Esophagus (tissue), 2 donors: ENCODE data around the gene NTMT1. TPM values are rescaled to one million over a fixed set of nuclear protein-coding genes. Genes with fewer than 3 reads are reported as not detected.

ENCODE experiments used
- H3K27ac ChIP-seq, 2 donors: one replicate each; pipeline ENCODE4 v1.5.1; 2013; ENCODE audit warnings: low read depth in 2 of 2, mild to moderate bottlenecking in 2 of 2, inconsistent platforms in 1 of 2, low read length in 1 of 2, moderate library complexity in 1 of 2
- H3K27me3 ChIP-seq, 2 donors: one replicate each; pipeline ENCODE4 v1.6.1; 2013; ENCODE audit warnings: low read length in 2 of 2, control low read depth in 1 of 2, mild to moderate bottlenecking in 1 of 2; ENCODE audit not compliant: insufficient read depth in 2 of 2, control insufficient read depth in 1 of 2
- H3K36me3 ChIP-seq, 2 donors: one replicate each; pipeline ENCODE4 v1.6.1; 2013; ENCODE audit warnings: low read length in 1 of 2; ENCODE audit not compliant: control insufficient read depth in 2 of 2, insufficient read depth in 2 of 2
- H3K4me1 ChIP-seq, 2 donors: one replicate each; pipeline ENCODE4 v1.6.1; 2013; ENCODE audit warnings: low read length in 1 of 2; ENCODE audit not compliant: control insufficient read depth in 2 of 2, insufficient read depth in 2 of 2
- H3K4me3 ChIP-seq, 2 donors: one replicate each; pipeline ENCODE4 v1.5.1; 2013; ENCODE audit warnings: low read length in 2 of 2, mild to moderate bottlenecking in 2 of 2, low read depth in 1 of 2, moderate library complexity in 1 of 2
- H3K9me3 ChIP-seq, 2 donors: one replicate each; pipeline ENCODE4 v1.6.1; 2013; ENCODE audit warnings: mild to moderate bottlenecking in 2 of 2, low read depth in 1 of 2, low read length in 1 of 2, moderate library complexity in 1 of 2; ENCODE audit not compliant: control insufficient read depth in 2 of 2, insufficient read depth in 1 of 2
- WGBS, 2 donors: extraction: QIAGEN DNeasy Blood & Tissue Kit; methylation state at CpG; one replicate each; pipeline ENCODE4 v1.1.7; 2013; 5-methylcytosine and 5-hydroxymethylcytosine counted together
- polyA plus RNA-seq, 2 donors: library from polyadenylated mRNA; stranded (reverse); fragments of 200-250 nt; gene quantifications; one replicate each; pipeline ENCODE4 v1.2.3, GENCODE V29; 2013
- donor health status: healthy with polysubstance abuse.
- donor health status: Bipolar disorder and iron deficiency.

Gene NTMT1
- polyA plus RNA-seq, 2 donors: 14.2 to 30.6 TPM

DNA sequence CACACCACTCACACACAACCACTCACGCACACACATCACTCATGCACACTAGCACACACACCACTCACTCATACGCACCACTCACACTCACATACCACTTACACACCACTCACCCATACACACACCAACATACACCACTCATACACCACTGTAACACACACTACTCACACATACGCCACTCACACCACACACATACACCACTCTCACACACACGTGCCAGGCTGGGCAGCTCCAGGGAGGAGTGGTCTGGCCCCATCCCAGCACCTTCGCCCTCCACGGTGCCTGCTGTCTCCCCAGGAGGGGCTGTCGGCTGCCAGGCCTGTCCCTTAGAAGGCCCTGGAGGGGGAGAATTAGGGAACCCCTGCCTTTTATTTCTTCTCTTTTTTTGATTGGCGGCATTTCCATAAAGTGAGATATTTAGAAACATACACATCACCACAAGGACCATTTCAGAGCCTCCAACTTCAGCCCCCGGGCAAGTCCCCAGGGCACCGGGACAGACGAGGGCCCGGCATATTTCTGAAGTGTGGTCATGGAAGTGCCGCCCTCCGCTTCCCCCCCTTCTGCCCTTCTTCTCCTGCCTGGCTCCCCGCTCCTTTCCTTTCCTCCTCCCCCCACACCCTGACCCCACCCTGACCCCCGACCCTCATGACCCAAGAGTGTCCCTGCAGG, 22.3 kb downstream of the NTMT1 start:
- H3K36me3 ChIP-seq: no peaks in the 10 kb centered on the region
- no peaks in the 10 kb centered on the region for H3K9me3 ChIP-seq
- H3K27me3 ChIP-seq: no peaks in the 10 kb centered on the region
- 62 to 70% methylated on average over 15 to 16 of the region's 16 CpGs for WGBS, 2 donors
- H3K27ac ChIP-seq: no peak overlapping the region
- H3K4me3 ChIP-seq: no peak overlapping the region
- peaks cover 0 to 3% of the 10 kb centered on the region in 2 donors for H3K4me1 ChIP-seq

DNA sequence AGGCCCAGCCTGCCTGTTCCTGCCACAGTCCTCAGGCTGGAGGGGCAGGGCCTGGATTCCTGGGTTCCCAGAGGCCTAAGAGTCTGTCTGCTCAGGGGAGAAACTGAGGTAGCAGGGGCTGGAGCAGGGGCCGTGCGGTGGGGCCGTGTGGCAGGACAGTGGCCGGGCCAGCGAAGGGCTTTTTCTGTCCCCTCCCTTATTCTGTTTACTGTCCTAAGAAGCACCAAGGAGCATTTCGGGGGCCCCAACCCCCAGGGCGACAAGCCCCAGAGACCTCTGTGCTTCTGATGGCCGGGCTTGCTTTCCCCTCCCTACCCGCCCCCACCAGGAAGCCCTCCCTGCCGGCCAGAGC, 22.8 kb downstream of the NTMT1 start:
- Histone ChIP-seq H3K27me3 (no peaks in the 10 kb centered on the region), H3K27ac (no peak overlapping the region), H3K9me3 (no peaks in the 10 kb centered on the region), H3K4me3 (no peak overlapping the region), H3K36me3 (no peaks in the 10 kb centered on the region), H3K4me1 (peaks cover 0 to 3% of the 10 kb centered on the region in 2 donors)
- 72 to 85% methylated on average over 10 of the region's 10 CpGs for WGBS, 2 donors

DNA sequence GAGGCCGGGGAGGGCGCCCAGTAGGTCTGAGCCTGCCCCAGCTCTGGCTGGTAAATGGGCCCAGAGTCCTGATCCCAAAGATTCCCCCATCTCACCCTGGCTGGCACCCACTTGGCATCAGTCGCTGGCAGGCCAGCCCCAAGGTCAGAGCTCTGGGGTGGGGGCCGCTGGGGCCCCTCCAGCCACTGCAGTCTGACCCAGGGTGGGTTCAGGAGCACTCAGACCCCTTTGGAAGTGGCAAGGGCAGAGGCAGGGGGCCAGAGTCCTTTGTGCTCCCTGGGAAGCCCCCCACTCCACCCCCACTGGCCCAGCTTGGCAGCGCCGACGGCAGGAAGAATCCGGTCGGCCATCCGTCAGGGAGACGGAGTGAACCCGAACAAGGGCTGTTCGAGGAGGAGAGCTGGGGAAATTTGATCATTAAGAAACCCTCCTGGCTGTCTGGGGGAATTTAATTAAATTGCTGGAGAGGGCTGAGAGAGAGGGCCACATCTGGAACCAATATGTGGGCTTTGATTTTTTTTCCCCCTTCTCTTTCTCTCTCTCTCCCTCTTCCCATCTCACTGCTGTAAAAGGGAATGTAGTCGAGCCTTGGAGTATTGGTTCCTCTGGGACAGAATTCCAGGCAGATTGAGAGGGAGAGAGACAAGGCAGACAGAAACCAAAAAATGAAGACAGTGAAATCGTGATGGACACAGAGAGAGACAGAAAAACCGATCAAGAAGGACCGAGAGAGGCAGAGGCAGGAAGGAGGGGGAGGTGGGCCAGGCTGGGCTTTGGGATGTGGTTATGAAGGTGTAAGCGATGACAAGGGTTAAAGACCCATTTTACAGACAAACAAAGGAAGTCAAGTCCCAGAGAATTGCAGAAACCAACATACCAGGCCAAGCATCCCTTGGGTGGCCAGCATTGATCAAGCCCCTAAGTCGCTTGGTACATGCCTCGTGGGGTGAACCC, 24.0 kb downstream of the NTMT1 start:
- WGBS, 2 donors: 80 to 85% methylated on average over 19 to 20 of the region's 20 CpGs
- Histone ChIP-seq H3K36me3 (no peaks in the 10 kb centered on the region), H3K4me3 (no peak overlapping the region), H3K27me3 (no peaks in the 10 kb centered on the region), H3K27ac (no peak overlapping the region), H3K9me3 (no peaks in the 10 kb centered on the region), H3K4me1 (peaks cover 0 to 3% of the 10 kb centered on the region in 2 donors)

DNA sequence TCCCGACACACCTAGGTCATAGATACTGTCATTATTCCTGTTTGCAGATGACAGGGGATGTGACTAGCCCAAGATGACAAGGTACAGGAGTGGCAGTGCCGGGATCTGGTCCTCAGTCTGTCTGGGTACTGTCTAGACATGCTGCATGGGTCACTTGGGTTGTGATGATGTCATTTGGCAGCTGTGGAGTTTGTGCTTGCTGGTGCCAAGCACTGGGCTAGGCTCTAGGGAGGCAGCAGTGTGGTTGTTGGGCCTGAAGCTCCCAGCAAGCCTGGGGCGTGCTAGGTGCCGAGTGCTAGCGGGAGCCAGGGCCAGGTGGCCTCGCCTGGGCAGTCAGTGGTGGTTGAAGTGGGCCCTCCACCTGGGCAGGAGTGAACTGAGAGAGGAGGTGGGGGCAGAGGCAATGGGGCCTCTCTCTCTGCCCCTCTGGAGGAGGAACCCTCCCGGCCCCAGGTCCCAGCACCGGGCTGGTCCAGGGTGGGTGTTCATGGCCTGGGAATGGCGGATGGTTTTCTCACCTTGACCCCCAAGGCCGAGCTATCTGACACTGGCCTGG, 24.8 kb downstream of the NTMT1 start:
- H3K27ac ChIP-seq: no peak overlapping the region
- H3K4me1 ChIP-seq: peaks cover 0 to 3% of the 10 kb centered on the region in 2 donors
- no peaks in the 10 kb centered on the region for H3K36me3 ChIP-seq
- no peak overlapping the region for H3K4me3 ChIP-seq
- H3K27me3 ChIP-seq: no peaks in the 10 kb centered on the region
- WGBS, 2 donors: 72 to 75% methylated on average over 10 of the region's 10 CpGs
- no peaks in the 10 kb centered on the region for H3K9me3 ChIP-seq

DNA sequence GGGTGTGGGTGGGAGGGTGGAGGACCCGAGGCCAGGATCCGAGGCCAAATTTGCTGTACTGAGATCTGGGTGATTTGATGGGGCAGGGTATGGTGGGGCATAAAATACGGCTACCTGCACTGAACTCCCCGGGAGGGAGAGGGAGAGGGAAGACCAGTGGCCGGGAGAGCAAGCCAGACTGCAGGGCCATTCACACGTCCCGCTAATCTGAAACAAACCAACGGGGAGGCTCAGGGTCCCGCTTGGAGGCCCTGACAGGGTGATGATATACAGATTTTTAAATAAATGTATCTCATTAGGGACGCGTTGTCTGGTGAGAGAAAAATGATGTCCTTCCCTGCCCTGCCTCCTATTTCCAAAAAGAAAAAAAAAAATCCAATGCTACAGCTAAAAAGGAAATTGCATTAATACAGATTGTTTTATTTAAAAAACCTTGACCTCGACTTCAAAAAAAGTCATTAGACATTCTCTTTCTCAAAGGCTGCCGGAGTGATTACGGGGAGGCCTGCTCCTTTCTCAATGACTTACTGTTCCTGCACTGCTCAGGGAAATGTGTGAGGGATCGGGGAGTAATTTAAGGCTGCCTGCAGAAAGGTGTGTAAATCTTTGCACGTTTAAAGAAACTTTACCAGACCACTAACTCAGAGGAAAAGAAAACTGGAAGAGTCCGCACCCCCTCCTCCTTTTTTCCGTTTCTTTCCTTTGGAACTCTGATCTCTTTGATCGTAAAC, 28.0 kb downstream of the NTMT1 start:
- H3K27me3 ChIP-seq: no peaks in the 10 kb centered on the region
- H3K4me3 ChIP-seq: no peak overlapping the region
- 47 to 58% methylated on average over 19 of the region's 19 CpGs for WGBS, 2 donors
- no peaks in the 10 kb centered on the region for H3K36me3 ChIP-seq
- peaks cover 0 to 3% of the 10 kb centered on the region in 2 donors for H3K4me1 ChIP-seq
- no peak overlapping the region for H3K27ac ChIP-seq
- no peaks in the 10 kb centered on the region for H3K9me3 ChIP-seq

DNA sequence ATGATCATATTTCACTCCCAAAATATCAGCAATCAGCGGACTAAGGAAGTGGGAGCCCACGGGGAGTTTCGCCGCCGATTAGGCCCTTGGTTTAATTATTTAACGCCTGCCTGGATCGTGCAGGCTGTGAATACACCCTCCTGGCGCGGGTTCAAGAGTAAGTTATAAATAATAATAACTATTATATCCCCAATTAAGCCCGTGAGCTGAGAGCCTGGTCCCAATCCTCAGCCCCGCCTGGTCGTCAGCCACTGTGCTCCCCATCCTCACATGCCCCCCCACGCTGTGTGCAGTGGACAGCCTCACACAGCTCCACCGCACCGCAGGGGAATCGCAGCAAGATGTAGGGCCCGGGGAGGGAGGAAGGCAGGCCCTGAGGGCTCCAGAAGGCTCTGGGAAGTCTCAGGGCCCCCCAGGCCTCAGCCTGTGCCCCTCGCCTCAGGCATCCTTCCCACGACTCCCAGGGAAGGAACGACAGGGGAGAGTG, 28.6 kb downstream of the NTMT1 start:
- no peaks in the 10 kb centered on the region for H3K27me3 ChIP-seq
- no peak overlapping the region for H3K4me3 ChIP-seq
- H3K4me1 ChIP-seq: peaks cover 0 to 3% of the 10 kb centered on the region in 2 donors
- whole genome bisulfite sequencing, 2 donors: 42 to 50% methylated on average over 20 of the region's 20 CpGs
- H3K36me3 ChIP-seq: no peaks in the 10 kb centered on the region
- H3K27ac ChIP-seq: no peak overlapping the region
- no peaks in the 10 kb centered on the region for H3K9me3 ChIP-seq

DNA sequence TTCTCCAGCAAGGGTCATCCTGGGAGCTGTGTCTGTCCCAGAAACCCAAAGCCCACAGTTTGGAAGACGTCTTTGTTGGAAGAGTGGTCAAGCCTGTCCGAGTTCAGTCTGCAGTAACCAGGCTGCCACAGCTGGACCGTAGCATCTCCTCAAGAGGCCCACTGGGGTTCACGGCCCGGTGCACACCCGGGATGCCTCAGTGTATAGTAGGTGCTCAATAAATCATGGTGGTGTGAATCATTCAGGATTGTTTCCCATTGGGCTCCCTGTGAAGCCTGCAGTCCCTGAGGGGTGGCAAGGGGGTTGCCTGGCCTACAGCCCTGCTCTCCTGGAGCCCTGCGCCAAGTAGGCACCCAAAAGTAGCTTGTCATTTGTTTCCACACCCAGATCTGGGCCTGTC, 29.2 kb downstream of the NTMT1 start:
- no peaks in the 10 kb centered on the region for H3K36me3 ChIP-seq
- 92 to 98% methylated on average over 7 of the region's 7 CpGs for WGBS, 2 donors
- H3K27ac ChIP-seq: no peak overlapping the region
- peaks cover 0 to 3% of the 10 kb centered on the region in 2 donors for H3K4me1 ChIP-seq
- no peak overlapping the region for H3K4me3 ChIP-seq
- H3K27me3 ChIP-seq: no peaks in the 10 kb centered on the region
- H3K9me3 ChIP-seq: no peaks in the 10 kb centered on the region

DNA sequence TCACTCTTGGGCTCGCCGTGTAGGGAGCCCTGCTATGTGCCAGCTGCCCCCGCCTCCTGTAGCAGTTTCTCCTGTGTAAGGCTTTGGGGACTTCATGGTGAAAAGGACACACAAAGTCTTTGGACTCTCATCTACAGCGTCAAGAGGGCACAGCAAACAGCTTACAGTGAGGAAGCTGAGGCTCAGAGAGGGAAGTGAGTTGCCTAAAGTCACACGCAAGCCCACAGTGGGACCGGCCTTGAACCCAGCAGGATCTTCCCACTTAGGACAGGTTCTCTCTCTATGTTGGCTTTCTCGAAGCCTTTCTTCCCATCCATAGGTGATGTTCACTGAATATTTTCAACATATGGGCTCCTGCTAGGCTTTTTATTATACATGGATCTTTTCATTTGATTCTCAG, 29.7 kb downstream of the NTMT1 start:
- H3K27ac ChIP-seq: no peak overlapping the region
- H3K27me3 ChIP-seq: no peaks in the 10 kb centered on the region
- H3K4me1 ChIP-seq: peaks cover 0 to 3% of the 10 kb centered on the region in 2 donors
- 83 to 87% methylated on average over 7 of the region's 7 CpGs for WGBS, 2 donors
- H3K4me3 ChIP-seq: no peak overlapping the region
- no peaks in the 10 kb centered on the region for H3K36me3 ChIP-seq
- no peaks in the 10 kb centered on the region for H3K9me3 ChIP-seq

DNA sequence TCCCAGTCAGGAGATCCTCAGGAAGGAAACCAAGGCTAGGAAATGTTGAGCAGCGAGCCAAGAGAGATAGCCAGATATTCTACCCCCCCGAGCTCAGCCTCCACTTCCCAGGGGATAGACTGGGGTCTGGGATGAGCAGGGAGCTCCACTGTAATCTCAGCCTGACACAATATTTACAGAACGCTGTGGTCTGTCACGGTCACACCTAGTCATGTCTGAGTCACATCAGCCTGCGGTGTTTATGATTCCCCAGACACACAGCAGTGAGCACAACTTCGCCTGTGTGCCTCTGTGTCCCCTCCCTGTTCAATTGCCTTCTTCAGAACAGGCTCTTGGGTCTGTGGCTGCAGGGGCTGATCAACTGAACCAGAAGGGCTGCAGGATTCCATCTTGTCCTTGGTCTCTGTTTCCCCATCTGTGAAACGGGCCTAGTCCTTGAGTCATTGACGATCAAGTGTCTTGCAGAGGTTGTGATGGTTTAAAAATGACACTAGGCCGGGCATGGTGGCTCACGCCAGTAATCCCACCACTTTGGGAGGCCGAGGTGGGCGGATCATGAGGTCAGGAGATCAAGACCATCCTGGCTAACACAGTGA, 30.9 kb downstream of the NTMT1 start:
- H3K4me1 ChIP-seq: no peaks in the 10 kb centered on the region
- H3K4me3 ChIP-seq: no peak overlapping the region
- no peaks in the 10 kb centered on the region for H3K27me3 ChIP-seq
- 69 to 72% methylated on average over 12 of the region's 12 CpGs for WGBS, 2 donors
- no peak overlapping the region for H3K27ac ChIP-seq
- H3K36me3 ChIP-seq: no peaks in the 10 kb centered on the region
- no peaks in the 10 kb centered on the region for H3K9me3 ChIP-seq
